ENCODE results near the gene RUNX3. TPM values are rescaled to one million over a fixed set of nuclear protein-coding genes. Genes with fewer than 3 reads are reported as not detected.

RUNX3 gene
- total RNA-seq, 1 experiment from 2014 or later = 0.33 TPM

DNA sequence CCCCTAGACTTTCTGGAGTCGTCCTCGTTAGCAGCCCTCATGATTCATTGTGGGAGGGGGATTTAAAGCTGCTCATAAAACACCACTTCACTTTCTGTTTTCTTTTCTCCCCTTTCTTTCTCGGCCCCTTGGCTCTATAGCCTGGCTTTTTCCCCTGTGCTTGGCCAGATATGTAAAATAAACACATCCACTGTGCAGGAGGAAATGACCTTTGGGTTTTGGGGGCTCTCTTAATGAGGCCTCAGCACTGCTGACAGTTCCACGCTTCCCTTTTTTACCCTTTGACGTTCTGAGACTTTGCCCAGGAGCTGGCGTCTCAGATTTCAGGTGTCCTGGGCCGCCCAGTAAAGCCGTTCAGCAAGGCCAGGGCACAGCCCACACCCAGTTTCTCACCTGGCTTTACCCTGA, 65.7 kb downstream of the RUNX3 start:
- H2BK12ac ChIP-seq (ENCODE audit: insufficient read length, low read depth, low read length) = no peak overlapping the region
- no peak overlapping the region for H2BK5ac ChIP-seq (ENCODE audit: insufficient read length, low read length)
- no peaks in the 10 kb centered on the region for H3K23me2 ChIP-seq (ENCODE audit: insufficient read length, low read depth, low read length, poor library complexity, severe bottlenecking)
- H2AK5ac ChIP-seq (ENCODE audit: insufficient read length, low read length) = no peak overlapping the region
- H3K79me2 ChIP-seq (ENCODE audit: insufficient read depth, low read length) = no peaks in the 10 kb centered on the region
- H3K79me1 ChIP-seq (ENCODE audit: insufficient read depth, low read depth, low read length, poor library complexity, severe bottlenecking) = no peaks in the 10 kb centered on the region
- no peaks in the 10 kb centered on the region for H3K4me1 ChIP-seq (ENCODE audit: insufficient read depth, low read length)
- H3K4me1 Mint-ChIP-seq = peaks cover 12 to 19% of the 10 kb centered on the region in 2 experiments
- no peaks in the 10 kb centered on the region for H3K36me3 Mint-ChIP-seq (ENCODE audit: insufficient read depth in 1 of 3, low read depth in 3 of 3)
- DNase-seq = no peak
- no peak overlapping the region for H3K23ac ChIP-seq (ENCODE audit: insufficient read length, low read depth, low read length)
- H3K4ac ChIP-seq (ENCODE audit: low read depth, low read length) = no peak overlapping the region
- H3K9me3 Mint-ChIP-seq = no peaks in the 10 kb centered on the region; a peak in 1 of 5 replicates
- H3K56ac ChIP-seq (ENCODE audit: insufficient read length, low read depth, low read length) = no peak overlapping the region
- H3K4me3 Mint-ChIP-seq = no peak overlapping the region
- no peak overlapping the region for H4K8ac ChIP-seq (replicated peaks; ENCODE audit: insufficient read length, low read depth, low read length)
- no peak overlapping the region for H4K5ac ChIP-seq (ENCODE audit: insufficient read length, low read depth, low read length)
- no CpG with 5 or more reads among the region's 8 CpGs for WGBS (ENCODE audit: extremely low coverage, insufficient read length, low lambda C conversion rate)
- no peak overlapping the region for H3K4me2 ChIP-seq (ENCODE audit: insufficient read depth, insufficient read length, low read length)
- no peak overlapping the region for H3K18ac ChIP-seq (ENCODE audit: insufficient read length, low read depth, low read length)
- no peaks in the 10 kb centered on the region for H3K9me3 ChIP-seq (ENCODE audit: control insufficient read depth, low read depth, low read length)
- TF ChIP-seq, protein P1, sequence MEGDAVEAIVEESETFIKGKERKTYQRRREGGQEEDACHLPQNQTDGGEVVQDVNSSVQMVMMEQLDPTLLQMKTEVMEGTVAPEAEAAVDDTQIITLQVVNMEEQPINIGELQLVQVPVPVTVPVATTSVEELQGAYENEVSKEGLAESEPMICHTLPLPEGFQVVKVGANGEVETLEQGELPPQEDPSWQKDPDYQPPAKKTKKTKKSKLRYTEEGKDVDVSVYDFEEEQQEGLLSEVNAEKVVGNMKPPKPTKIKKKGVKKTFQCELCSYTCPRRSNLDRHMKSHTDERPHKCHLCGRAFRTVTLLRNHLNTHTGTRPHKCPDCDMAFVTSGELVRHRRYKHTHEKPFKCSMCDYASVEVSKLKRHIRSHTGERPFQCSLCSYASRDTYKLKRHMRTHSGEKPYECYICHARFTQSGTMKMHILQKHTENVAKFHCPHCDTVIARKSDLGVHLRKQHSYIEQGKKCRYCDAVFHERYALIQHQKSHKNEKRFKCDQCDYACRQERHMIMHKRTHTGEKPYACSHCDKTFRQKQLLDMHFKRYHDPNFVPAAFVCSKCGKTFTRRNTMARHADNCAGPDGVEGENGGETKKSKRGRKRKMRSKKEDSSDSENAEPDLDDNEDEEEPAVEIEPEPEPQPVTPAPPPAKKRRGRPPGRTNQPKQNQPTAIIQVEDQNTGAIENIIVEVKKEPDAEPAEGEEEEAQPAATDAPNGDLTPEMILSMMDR (conservative IDR thresholded peaks at IDR 0.05) = no peak
- H3K27me3 Mint-ChIP-seq (ENCODE audit: low read depth) = peaks cover 5% of the 10 kb centered on the region
- H4K20me1 ChIP-seq (ENCODE audit: control insufficient read depth, insufficient read depth, insufficient read length) = no peaks in the 10 kb centered on the region
- H3K27ac Mint-ChIP-seq = peak overlapping the region in 1 of 3 experiments; percentile 5; a peak in 1 of 7 replicates
- H3K27ac ChIP-seq (ENCODE audit: insufficient read length, low read depth, low read length) = no peak overlapping the region
- no peaks in the 10 kb centered on the region for H3K27me3 ChIP-seq (ENCODE audit: insufficient read depth, low read length)
- H3K9ac ChIP-seq (ENCODE audit: extremely low read depth, insufficient read length, low read length) = no peak overlapping the region
- no peak overlapping the region for H2BK15ac ChIP-seq (ENCODE audit: low read depth, low read length)
- H2AFZ ChIP-seq (ENCODE audit: low read length) = no peak overlapping the region
- no peak overlapping the region for H4K91ac ChIP-seq (ENCODE audit: insufficient read length, low read depth, low read length)
- no peak overlapping the region for H3T11ph ChIP-seq (ENCODE audit: low read length)
- no peak overlapping the region for H3K14ac ChIP-seq (ENCODE audit: insufficient read depth, low read length)
- H2BK120ac ChIP-seq (ENCODE audit: low read depth, low read length, poor library complexity, severe bottlenecking) = no peak overlapping the region
- H2BK20ac ChIP-seq (ENCODE audit: low read depth, low read length, poor library complexity, severe bottlenecking) = no peak overlapping the region

Measured in H9 (cell line).